Parathyroid adenoma (tissue), 2 donors: ENCODE measurements around the gene PCBD2.

Source experiments
- H2AFZ ChIP-seq: fragments of 300-600 bp; sonication (generic); one replicate; pipeline ENCODE4 v1.7.0; 2017; ENCODE audit warnings: antibody characterized with exemption, mild to moderate bottlenecking
- H3K27ac ChIP-seq: fragments of 300-600 bp; sonication (generic); one replicate; pipeline ENCODE4 v1.7.0; 2017
- H3K27me3 ChIP-seq: fragments of 300-600 bp; sonication (generic); one replicate; pipeline ENCODE4 v1.7.0; 2017; ENCODE audit warnings: low read length; ENCODE audit not compliant: control insufficient read depth, insufficient read depth
- H3K36me3 ChIP-seq: fragments of 300-600 bp; sonication (generic); one replicate; pipeline ENCODE4 v1.7.0; 2017; ENCODE audit warnings: low read length; ENCODE audit not compliant: control insufficient read depth, insufficient read depth
- H3K4me1 ChIP-seq: fragments of 300-600 bp; sonication (generic); one replicate; pipeline ENCODE4 v1.7.0; 2017; ENCODE audit warnings: control low read depth
- H3K4me2 ChIP-seq: fragments of 300-600 bp; sonication (generic); one replicate; pipeline ENCODE4 v1.7.0; 2017; ENCODE audit warnings: low read length
- H3K4me3 ChIP-seq: fragments of 300-600 bp; sonication (generic); one replicate; pipeline ENCODE4 v1.7.0; 2017; ENCODE audit warnings: low read depth, low read length
- H3K79me2 ChIP-seq: fragments of 300-600 bp; sonication (generic); one replicate; pipeline ENCODE4 v1.7.0; 2017; ENCODE audit warnings: control low read depth
- H3K9ac ChIP-seq: fragments of 300-600 bp; sonication (generic); one replicate; pipeline ENCODE4 v1.7.0; 2017; ENCODE audit warnings: mild to moderate bottlenecking
- H3K9me3 ChIP-seq: fragments of 300-600 bp; sonication (generic); one replicate; pipeline ENCODE4 v1.7.0; 2017; ENCODE audit warnings: low read length; ENCODE audit not compliant: control insufficient read depth
- TF ChIP-seq, protein P1 (sequence below): fragments of 300-600 bp; sonication (generic); IDR thresholded peaks from one replicate; pipeline ENCODE4 v1.7.0; 2017; ENCODE audit warnings: antibody characterized with exemption, mild to moderate bottlenecking
- donor health status: primary hyperparathyroidism.

PCBD2 gene

DNA sequence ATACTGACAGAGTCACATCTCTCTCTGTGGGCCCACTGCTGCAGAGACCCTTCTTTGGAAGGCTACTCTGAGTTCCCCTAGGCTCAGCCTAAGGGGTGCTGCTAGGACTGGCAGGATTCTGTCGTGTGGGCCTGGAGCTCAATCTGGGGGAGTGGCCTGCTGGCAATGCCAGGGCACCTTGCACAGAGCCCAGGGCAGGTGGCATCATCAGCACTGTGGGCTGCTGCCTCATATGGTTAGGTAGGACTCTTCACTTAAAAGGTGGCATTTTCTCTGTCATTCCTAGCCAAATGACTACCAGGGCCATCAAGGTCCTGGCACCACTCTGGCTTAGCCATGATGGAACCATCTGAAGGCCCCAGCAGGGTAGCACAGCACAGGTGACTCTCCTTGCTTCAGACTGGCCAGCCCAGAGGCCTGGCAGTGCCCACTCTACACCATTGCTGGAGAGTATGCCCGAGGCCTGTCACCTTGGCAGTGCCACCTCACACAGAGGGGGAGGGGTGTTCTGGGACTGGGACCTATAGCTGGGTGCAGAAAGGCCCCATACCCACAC lies 107.2 kb downstream of the PCBD2 start:
- no peak overlapping the region for H3K27ac ChIP-seq
- no peak overlapping the region for H3K4me3 ChIP-seq
- H3K4me2 ChIP-seq = no peak overlapping the region
- no peaks in the 10 kb centered on the region for H3K9me3 ChIP-seq
- no peaks in the 10 kb centered on the region for H3K36me3 ChIP-seq
- no peaks in the 10 kb centered on the region for H3K4me1 ChIP-seq
- H3K79me2 ChIP-seq = no peaks in the 10 kb centered on the region
- TF ChIP-seq, protein P1, sequence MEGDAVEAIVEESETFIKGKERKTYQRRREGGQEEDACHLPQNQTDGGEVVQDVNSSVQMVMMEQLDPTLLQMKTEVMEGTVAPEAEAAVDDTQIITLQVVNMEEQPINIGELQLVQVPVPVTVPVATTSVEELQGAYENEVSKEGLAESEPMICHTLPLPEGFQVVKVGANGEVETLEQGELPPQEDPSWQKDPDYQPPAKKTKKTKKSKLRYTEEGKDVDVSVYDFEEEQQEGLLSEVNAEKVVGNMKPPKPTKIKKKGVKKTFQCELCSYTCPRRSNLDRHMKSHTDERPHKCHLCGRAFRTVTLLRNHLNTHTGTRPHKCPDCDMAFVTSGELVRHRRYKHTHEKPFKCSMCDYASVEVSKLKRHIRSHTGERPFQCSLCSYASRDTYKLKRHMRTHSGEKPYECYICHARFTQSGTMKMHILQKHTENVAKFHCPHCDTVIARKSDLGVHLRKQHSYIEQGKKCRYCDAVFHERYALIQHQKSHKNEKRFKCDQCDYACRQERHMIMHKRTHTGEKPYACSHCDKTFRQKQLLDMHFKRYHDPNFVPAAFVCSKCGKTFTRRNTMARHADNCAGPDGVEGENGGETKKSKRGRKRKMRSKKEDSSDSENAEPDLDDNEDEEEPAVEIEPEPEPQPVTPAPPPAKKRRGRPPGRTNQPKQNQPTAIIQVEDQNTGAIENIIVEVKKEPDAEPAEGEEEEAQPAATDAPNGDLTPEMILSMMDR = no peak
- no peak overlapping the region for H3K9ac ChIP-seq
- no peaks in the 10 kb centered on the region for H3K27me3 ChIP-seq
- no peak overlapping the region for H2AFZ ChIP-seq
